ENCODE measurements around the gene TRIP10. TPM values are rescaled to one million over a fixed set of nuclear protein-coding genes. Genes with fewer than 3 reads are reported as not detected.
A peak's percentile ranks its signal among the peaks of the same experiment; 100 is the strongest.

Gene TRIP10
- total and polyA plus RNA-seq, 10 of the 15 experiments (the other 5 are each of a cell fraction or from before 2014, with no cell fraction given) = 0.79 to 54.5 (median 32.5) TPM

DNA sequence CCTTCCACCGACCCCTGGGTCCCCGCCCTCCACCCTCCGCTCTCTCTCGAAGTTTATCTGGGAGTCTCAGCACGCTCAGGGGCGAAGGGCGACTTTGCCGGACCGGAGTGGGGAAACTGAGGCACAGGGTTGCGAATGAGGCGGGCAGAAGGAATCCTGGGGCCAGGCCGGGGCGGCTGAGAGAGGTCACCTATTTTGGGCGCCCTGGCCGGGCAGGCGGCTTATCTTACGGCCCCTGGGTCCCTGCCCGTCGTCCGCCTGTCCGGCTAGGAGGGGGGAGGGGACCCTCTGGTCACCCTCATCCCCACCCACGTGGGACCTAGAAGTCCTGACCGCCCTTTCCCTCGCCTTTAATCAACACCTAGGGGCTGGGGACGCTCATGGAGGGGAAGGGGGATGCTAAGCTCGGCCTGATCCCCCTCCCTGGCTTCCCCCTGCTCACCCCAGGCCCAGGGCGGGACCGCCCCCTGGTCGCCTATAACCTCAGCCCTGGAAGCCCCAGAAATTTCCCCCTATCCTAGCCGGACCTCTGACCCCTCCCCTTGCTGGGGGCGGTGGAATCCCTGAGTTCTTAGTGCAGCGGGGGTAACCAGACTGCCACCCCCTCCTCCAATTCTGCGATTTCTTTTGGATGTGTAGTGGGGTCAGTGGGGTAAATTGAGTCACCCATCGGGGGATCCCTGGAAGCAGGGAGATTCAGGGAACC, 556 bp downstream of the TRIP10 start:
- in situ Hi-C loops (cut with MboI) = loop anchor here (5.0 kb wide), 2 partner anchors 122 to 223 kb away; no protein-coding TSS in a partner anchor
- TF ChIP-seq TAF1 (IDR thresholded peaks at IDR 0.05; ENCODE audit: borderline replicate concordance, low read depth, low read length) (0 out of 2 replicates have a peak, but pooled peaks have one; percentile 12), LARP7 (IDR thresholded peaks at IDR 0.05) (0 out of 2 replicates have a peak, but pooled peaks have one; percentile 39), YY1 (IDR thresholded peaks at IDR 0.05; ENCODE audit: low read depth, low read length) (peak; percentile 18; the same call in 1 of the 2 replicates), PAX5 (IDR thresholded peaks at IDR 0.05; ENCODE audit: borderline replicate concordance, low read depth, low read length) (peak; percentile 7; the same call in 1 of the 2 replicates), NR2F1 (conservative IDR thresholded peaks at IDR 0.05) (0 out of 2 replicates have a peak, but pooled peaks have one; percentile 55), CBFB (IDR thresholded peaks at IDR 0.05; ENCODE audit: low read depth) (peak; percentile 15; the same call in 1 of the 2 replicates), MTA2 (IDR thresholded peaks at IDR 0.05; ENCODE audit: low read depth) (peak; percentile 27; the same call in 1 of the 2 replicates), MXI1 (IDR thresholded peaks at IDR 0.05; ENCODE audit: low read depth, low read length) (peak; percentile 17; the same call in 1 of the 2 replicates), CEBPB (IDR thresholded peaks at IDR 0.05; ENCODE audit: borderline replicate concordance in 1 of 2, low read depth in 2 of 2, low read length in 2 of 2) (no peak), RBBP5 (conservative IDR thresholded peaks at IDR 0.05) (no peak)
- TF ChIP-seq, protein P1, sequence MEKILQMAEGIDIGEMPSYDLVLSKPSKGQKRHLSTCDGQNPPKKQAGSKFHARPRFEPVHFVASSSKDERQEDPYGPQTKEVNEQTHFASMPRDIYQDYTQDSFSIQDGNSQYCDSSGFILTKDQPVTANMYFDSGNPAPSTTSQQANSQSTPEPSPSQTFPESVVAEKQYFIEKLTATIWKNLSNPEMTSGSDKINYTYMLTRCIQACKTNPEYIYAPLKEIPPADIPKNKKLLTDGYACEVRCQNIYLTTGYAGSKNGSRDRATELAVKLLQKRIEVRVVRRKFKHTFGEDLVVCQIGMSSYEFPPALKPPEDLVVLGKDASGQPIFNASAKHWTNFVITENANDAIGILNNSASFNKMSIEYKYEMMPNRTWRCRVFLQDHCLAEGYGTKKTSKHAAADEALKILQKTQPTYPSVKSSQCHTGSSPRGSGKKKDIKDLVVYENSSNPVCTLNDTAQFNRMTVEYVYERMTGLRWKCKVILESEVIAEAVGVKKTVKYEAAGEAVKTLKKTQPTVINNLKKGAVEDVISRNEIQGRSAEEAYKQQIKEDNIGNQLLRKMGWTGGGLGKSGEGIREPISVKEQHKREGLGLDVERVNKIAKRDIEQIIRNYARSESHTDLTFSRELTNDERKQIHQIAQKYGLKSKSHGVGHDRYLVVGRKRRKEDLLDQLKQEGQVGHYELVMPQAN (conservative IDR thresholded peaks at IDR 0.05) = peak; percentile 11
- TF ChIP-seq, protein P2, sequence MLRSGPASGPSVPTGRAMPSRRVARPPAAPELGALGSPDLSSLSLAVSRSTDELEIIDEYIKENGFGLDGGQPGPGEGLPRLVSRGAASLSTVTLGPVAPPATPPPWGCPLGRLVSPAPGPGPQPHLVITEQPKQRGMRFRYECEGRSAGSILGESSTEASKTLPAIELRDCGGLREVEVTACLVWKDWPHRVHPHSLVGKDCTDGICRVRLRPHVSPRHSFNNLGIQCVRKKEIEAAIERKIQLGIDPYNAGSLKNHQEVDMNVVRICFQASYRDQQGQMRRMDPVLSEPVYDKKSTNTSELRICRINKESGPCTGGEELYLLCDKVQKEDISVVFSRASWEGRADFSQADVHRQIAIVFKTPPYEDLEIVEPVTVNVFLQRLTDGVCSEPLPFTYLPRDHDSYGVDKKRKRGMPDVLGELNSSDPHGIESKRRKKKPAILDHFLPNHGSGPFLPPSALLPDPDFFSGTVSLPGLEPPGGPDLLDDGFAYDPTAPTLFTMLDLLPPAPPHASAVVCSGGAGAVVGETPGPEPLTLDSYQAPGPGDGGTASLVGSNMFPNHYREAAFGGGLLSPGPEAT (IDR thresholded peaks at IDR 0.05; ENCODE audit: low read depth) = peak; percentile 67
- TF ChIP-seq, protein P3, sequence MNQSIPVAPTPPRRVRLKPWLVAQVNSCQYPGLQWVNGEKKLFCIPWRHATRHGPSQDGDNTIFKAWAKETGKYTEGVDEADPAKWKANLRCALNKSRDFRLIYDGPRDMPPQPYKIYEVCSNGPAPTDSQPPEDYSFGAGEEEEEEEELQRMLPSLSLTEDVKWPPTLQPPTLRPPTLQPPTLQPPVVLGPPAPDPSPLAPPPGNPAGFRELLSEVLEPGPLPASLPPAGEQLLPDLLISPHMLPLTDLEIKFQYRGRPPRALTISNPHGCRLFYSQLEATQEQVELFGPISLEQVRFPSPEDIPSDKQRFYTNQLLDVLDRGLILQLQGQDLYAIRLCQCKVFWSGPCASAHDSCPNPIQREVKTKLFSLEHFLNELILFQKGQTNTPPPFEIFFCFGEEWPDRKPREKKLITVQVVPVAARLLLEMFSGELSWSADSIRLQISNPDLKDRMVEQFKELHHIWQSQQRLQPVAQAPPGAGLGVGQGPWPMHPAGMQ (IDR thresholded peaks at IDR 0.05; ENCODE audit: borderline replicate concordance) = 0 out of 2 replicates have a peak, but pooled peaks have one; percentile 26
- TF ChIP-seq, protein P4, sequence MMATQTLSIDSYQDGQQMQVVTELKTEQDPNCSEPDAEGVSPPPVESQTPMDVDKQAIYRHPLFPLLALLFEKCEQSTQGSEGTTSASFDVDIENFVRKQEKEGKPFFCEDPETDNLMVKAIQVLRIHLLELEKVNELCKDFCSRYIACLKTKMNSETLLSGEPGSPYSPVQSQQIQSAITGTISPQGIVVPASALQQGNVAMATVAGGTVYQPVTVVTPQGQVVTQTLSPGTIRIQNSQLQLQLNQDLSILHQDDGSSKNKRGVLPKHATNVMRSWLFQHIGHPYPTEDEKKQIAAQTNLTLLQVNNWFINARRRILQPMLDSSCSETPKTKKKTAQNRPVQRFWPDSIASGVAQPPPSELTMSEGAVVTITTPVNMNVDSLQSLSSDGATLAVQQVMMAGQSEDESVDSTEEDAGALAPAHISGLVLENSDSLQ (IDR thresholded peaks at IDR 0.05) = no peak
- TF ChIP-seq, protein P5, sequence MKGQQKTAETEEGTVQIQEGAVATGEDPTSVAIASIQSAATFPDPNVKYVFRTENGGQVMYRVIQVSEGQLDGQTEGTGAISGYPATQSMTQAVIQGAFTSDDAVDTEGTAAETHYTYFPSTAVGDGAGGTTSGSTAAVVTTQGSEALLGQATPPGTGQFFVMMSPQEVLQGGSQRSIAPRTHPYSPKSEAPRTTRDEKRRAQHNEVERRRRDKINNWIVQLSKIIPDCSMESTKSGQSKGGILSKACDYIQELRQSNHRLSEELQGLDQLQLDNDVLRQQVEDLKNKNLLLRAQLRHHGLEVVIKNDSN (IDR thresholded peaks at IDR 0.05; ENCODE audit: borderline replicate concordance, extremely low read length, insufficient read depth, low read depth, low read length) = peak; percentile 24

More for the DNA sequence above, 556 bp downstream of the TRIP10 start:
- peaks cover 42% of the 10 kb centered on the region for H3K79me2 ChIP-seq (ENCODE audit: control insufficient read depth, insufficient read depth, low read length)
- H3K36me3 ChIP-seq (ENCODE audit: control insufficient read depth in 2 of 2, insufficient read depth in 2 of 2, low read length in 1 of 2) = peaks cover 6 to 11% of the 10 kb centered on the region in 2 experiments; a peak in 3 of 4 replicates
- BruUV-seq (replicated peaks) = no TSS peak
- RAD21 ChIA-PET (ENCODE audit: unreplicated experiment) = interaction anchor here (1.1 to 5.1 kb wide), 3 partner anchors 61 to 223 kb away, joined by 5 to 76 read pairs (median 33); no protein-coding TSS in a partner anchor
- CTCF ChIA-PET = interaction anchor here (0.6 to 5.5 kb wide), 3 partner anchors 108 to 124 kb away, joined by 3 to 104 read pairs (median 46); no protein-coding TSS in a partner anchor
- H3K4me3 ChIP-seq = peak overlapping the region; percentile 100
- no peaks in the 10 kb centered on the region for H3K27me3 ChIP-seq (replicated peaks in 1 of 2; ENCODE audit: control insufficient read depth in 2 of 2, insufficient read depth in 2 of 2, low read length in 1 of 2)
- no peak for DNase-seq (ENCODE audit: low read depth, low spot score)
- H3K9me3 ChIP-seq (replicated peaks; ENCODE audit: control insufficient read depth, insufficient read depth, low read length) = no peaks in the 10 kb centered on the region
- SMC1A ChIA-PET (ENCODE audit: uncharacterized antibody, unreplicated experiment) = interaction anchor here (3.5 kb wide), 1 partner anchor 123 kb away, joined by 55 read pairs; no protein-coding TSS in a partner anchor
- no peak for FAIRE-seq
- peaks cover 30% of the 10 kb centered on the region for H3K4me1 ChIP-seq (ENCODE audit: control insufficient read depth, insufficient read depth, low read length)
- intact Hi-C loops (cut with micrococcal nuclease; ENCODE audit: unreplicated experiment) = loop anchor here (2.0 kb wide), 1 partner anchor 27 kb away; the partner anchor contains the start of gene SH2D3A
- H3K4me2 ChIP-seq (ENCODE audit: control insufficient read depth, insufficient read depth) = peak overlapping the region; percentile 95
- H3K9ac ChIP-seq (ENCODE audit: control insufficient read depth, insufficient read depth, low read length) = peak overlapping the region; percentile 90
- no peaks in the 10 kb centered on the region for H4K20me1 ChIP-seq (ENCODE audit: control insufficient read depth, insufficient read depth)
- peak overlapping the region; percentile 92 for H3K27ac ChIP-seq (ENCODE audit: control insufficient read depth, insufficient read depth)
- WGBS (ENCODE audit: insufficient coverage, insufficient replicate concordance, low lambda C conversion rate, missing lambda C conversion rate) = 1% methylated on average over 34 of the region's 34 CpGs
- ATAC-seq = peak; percentile 2; the same call in 1 of the 3 replicates
- peak overlapping the region; percentile 55 for H2AFZ ChIP-seq (ENCODE audit: control insufficient read depth, low read depth, low read length)
- POLR2A ChIA-PET = interaction anchor here (0.6 to 1.0 kb wide), 3 partner anchors 28 to 64 kb away, joined by 3 to 8 read pairs (median 3); no protein-coding TSS in a partner anchor

Measured in GM12878 (cell line).